Neuron (in vitro differentiated cells): ENCODE results near the gene COL26A1.

ENCODE experiments used
- H2AFZ ChIP-seq: one replicate; pipeline ENCODE4 v1.6.1; 2013; ENCODE audit warnings: low read depth, mild to moderate bottlenecking, inconsistent platforms, low read length, moderate library complexity
- H3K27me3 ChIP-seq: one replicate; pipeline ENCODE4 v1.6.1; 2013; ENCODE audit warnings: low read length; ENCODE audit not compliant: insufficient read depth
- H3K36me3 ChIP-seq: one replicate; pipeline ENCODE4 v1.6.1; 2013; ENCODE audit warnings: low read length; ENCODE audit not compliant: insufficient read depth
- H3K4me1 ChIP-seq: one replicate; pipeline ENCODE4 v1.6.1; 2013; ENCODE audit warnings: low read length; ENCODE audit not compliant: insufficient read depth
- H3K4me3 ChIP-seq: 2 replicates; pipeline ENCODE4 v1.5.1; 2013; ENCODE audit warnings: mild to moderate bottlenecking, low read length, moderate library complexity
- H3K9me3 ChIP-seq: one replicate; pipeline ENCODE4 v1.6.1; 2013; ENCODE audit warnings: low read length

COL26A1 gene

DNA sequence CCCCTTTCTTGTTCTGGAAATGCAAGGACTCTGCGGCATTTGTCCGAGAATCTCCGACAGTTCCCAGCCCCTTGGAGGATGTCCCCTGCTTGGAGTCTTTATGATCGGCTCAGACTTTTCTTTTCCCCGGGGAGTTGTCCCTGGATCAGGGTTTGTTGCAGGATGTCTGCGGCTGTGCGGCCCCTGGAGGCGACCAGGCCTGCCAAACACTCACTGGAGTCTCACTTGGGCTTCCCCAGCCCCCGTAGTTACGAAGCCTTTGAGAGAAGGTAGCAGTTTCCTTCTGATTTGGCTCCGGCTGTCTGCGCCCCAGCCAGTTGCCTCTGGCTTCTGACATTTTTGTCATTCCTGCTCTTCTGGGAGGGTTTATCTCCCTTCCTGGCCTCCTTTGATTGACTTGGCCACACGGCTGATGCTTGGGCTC is 16.1 kb downstream of the COL26A1 start:
- H3K36me3 ChIP-seq, result no peaks in the 10 kb centered on the region
- H3K27me3 ChIP-seq, result no peaks in the 10 kb centered on the region
- peaks cover 8% of the 10 kb centered on the region for H3K9me3 ChIP-seq
- H3K4me1 ChIP-seq, result peaks cover 3% of the 10 kb centered on the region
- H3K4me3 ChIP-seq, result no peak overlapping the region
- no peak overlapping the region for H2AFZ ChIP-seq

DNA sequence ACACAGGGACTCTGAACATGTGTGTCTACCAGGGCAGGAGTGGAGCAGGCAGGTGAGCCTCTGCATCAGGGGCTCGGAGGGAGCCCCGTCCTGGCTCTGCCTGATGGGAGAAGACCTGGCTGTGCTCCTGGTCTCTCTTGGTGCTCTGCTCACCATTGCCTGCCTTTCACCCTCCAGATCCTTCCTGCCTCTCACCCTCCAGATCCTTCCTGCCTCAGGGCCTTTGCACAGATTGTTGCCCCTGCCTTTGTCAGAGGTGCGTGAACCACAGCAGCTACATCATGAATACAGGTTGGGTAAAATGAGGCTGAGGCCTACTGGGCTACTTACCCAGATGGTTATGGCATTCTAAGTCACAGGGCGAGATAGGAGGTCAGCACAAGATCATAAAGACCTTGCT is 16.6 kb downstream of the COL26A1 start:
- Histone ChIP-seq H2AFZ (no peak overlapping the region), H3K27me3 (no peaks in the 10 kb centered on the region), H3K4me3 (no peak overlapping the region), H3K9me3 (peaks cover 8% of the 10 kb centered on the region), H3K36me3 (no peaks in the 10 kb centered on the region), H3K4me1 (peaks cover 3% of the 10 kb centered on the region)

DNA sequence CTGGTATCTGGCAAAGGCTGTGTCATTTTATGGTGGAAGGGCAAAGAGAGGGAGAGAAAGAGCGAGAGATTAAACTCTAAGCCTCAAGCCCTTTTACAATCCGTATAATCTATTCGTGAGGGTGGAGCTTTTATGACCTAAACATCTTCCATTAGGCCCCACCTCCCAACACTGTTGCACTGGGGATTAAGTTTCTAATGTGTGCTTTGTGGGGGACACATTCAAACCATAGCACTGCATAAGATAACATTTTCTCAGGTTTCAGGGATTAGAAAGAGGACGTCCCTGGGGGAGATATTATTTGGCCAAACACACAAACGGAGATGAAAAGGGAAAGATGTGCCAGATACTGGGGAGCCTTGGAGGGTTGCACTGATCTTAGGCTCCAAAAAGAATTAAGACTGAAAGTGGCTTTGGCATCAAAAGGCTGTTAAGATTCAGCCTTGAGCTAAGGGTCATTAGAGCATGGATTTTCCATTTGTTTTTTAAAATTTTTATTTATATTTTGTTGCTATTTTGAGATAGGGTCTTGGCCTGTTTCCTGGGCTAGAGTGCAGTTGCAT is 19.0 kb downstream of the COL26A1 start:
- no peaks in the 10 kb centered on the region for H3K27me3 ChIP-seq
- peaks cover 8% of the 10 kb centered on the region for H3K9me3 ChIP-seq
- no peak overlapping the region for H2AFZ ChIP-seq
- H3K4me3 ChIP-seq, result no peak overlapping the region
- H3K36me3 ChIP-seq, result no peaks in the 10 kb centered on the region
- H3K4me1 ChIP-seq, result peaks cover 9% of the 10 kb centered on the region

GRCh38 chr7:101382937-101383336 is 20.3 kb downstream of the COL26A1 start:
- H3K4me3 ChIP-seq, result no peak overlapping the region
- peaks cover 14% of the 10 kb centered on the region for H3K4me1 ChIP-seq
- no peaks in the 10 kb centered on the region for H3K36me3 ChIP-seq
- H3K9me3 ChIP-seq, result peaks cover 8% of the 10 kb centered on the region
- no peaks in the 10 kb centered on the region for H3K27me3 ChIP-seq
- H2AFZ ChIP-seq, result no peak overlapping the region

GRCh38 chr7:101386177-101386557 is 23.5 kb downstream of the COL26A1 start:
- H3K36me3 ChIP-seq, result no peaks in the 10 kb centered on the region
- peaks cover 24% of the 10 kb centered on the region for H3K4me1 ChIP-seq
- no peaks in the 10 kb centered on the region for H3K27me3 ChIP-seq
- H3K9me3 ChIP-seq, result peaks cover 3% of the 10 kb centered on the region
- no peak overlapping the region for H3K4me3 ChIP-seq
- no peak overlapping the region for H2AFZ ChIP-seq

DNA sequence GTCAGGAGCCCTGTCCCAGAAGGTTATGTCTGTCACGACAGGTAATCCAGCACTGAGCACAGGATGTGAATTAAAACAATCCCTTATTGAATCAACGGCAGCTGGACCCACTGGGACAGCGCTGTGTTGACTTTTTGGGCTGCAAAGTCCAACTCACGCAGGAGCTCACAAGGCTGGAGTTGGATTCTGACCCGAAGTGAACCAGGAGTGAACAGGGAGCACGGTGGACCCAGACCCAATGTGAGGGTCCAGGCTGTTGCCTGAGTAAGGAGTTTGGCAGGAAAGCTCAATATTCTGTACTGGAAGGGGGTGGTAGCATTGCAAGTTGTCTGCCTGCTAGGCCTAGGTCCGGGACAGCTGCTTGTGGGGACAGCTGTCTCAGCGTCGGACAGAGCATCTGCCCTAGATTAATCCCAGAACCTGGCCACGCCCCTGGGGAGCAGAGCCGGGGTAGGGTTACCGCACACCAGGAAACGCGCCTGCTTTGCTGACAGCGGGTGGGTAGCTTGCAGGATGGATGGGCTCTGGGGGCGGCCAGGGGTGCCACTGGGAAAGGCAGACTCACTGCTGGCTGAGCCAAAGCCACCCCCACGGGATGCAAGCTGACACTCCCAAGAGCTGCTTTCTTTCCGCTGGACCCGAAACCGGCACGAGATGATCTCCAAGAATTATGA is 24.0 kb downstream of the COL26A1 start:
- H3K4me3 ChIP-seq, result no peak overlapping the region
- H3K4me1 ChIP-seq, result peaks cover 26% of the 10 kb centered on the region
- H3K9me3 ChIP-seq, result peaks cover 3% of the 10 kb centered on the region
- no peaks in the 10 kb centered on the region for H3K27me3 ChIP-seq
- no peaks in the 10 kb centered on the region for H3K36me3 ChIP-seq
- H2AFZ ChIP-seq, result no peak overlapping the region

- no peak overlapping the region for H3K4me3 ChIP-seq
- H3K4me1 ChIP-seq, result peaks cover 27% of the 10 kb centered on the region
- no peak overlapping the region for H2AFZ ChIP-seq
- H3K27me3 ChIP-seq, result no peaks in the 10 kb centered on the region
- no peaks in the 10 kb centered on the region for H3K36me3 ChIP-seq
- H3K9me3 ChIP-seq, result no peaks in the 10 kb centered on the region
These were observed 28.2 kb downstream of the COL26A1 start for GRCh38 chr7:101390901-101391301.

DNA sequence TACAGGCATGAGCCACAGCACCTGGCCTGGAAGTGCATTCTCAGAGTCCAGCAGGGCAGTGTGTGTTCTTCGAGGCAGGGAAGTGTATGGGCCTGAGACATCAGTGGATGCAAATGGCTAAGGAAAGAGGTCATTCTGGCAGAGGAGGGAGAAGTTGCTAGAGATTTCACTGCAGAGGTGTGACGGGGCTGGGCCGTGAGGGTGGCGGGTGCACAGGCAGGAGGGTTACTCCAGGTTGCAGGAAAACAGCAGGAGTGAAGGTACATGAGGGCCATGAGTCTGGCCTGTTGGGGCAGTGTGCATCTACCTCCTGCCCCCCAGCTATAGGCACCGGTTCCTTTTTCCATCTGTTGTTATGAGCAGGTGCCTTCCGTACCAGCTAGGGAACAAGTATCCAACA is 29.3 kb downstream of the COL26A1 start:
- no peaks in the 10 kb centered on the region for H3K9me3 ChIP-seq
- H3K27me3 ChIP-seq, result no peaks in the 10 kb centered on the region
- no peak overlapping the region for H2AFZ ChIP-seq
- H3K4me1 ChIP-seq, result peaks cover 21% of the 10 kb centered on the region
- no peak overlapping the region for H3K4me3 ChIP-seq
- no peaks in the 10 kb centered on the region for H3K36me3 ChIP-seq

DNA sequence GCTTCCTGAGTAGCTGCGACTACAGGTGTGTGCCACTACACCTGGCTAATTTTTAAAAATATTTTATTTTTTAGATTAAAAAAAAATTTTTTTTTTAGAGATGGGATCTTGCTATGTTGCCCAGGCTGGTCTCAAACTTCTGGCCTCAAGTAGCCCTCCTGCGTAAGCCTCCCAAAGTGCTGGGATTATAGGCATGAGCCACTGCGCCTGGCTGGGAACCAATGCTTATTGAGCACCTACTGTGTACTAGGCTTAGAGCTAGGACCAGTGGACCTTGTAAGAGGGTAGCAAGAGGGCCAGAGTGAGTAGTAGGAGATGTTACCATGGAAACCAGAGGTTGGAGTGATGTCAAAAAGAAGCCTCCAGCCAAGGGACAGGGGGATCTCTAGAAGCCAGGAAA is 31.2 kb downstream of the COL26A1 start:
- Histone ChIP-seq H2AFZ (no peak overlapping the region), H3K27me3 (no peaks in the 10 kb centered on the region), H3K9me3 (no peaks in the 10 kb centered on the region), H3K36me3 (no peaks in the 10 kb centered on the region), H3K4me1 (peaks cover 25% of the 10 kb centered on the region), H3K4me3 (no peak overlapping the region)

- Histone ChIP-seq H3K36me3 (no peaks in the 10 kb centered on the region), H3K4me1 (peaks cover 21% of the 10 kb centered on the region), H3K9me3 (no peaks in the 10 kb centered on the region), H3K27me3 (no peaks in the 10 kb centered on the region), H3K4me3 (no peak overlapping the region), H2AFZ (no peak overlapping the region)
These were observed 32.7 kb downstream of the COL26A1 start for GRCh38 chr7:101395376-101395775.

DNA sequence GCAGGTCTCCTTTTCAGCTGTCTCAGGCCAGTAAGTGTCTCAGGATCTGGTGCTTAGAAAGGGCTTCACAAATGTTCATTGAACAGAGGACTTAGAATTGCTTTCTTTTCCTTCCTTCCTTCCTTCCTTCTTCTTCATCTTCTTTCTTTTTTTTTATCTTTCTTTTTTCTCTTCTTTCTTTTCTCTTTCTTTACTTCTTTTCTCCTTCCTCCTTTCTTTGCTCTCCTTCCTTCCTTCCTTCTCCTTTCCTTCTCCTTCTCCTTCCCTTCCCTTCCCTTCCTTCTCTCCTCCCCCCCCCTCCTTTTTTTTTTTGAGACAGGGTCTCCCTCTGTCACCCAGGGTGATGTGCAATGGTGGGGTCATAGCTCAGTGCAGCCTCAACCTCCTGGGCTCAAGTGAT is 34.6 kb downstream of the COL26A1 start:
- H3K27me3 ChIP-seq, result no peaks in the 10 kb centered on the region
- no peak overlapping the region for H3K4me3 ChIP-seq
- H3K9me3 ChIP-seq, result no peaks in the 10 kb centered on the region
- H2AFZ ChIP-seq, result no peak overlapping the region
- H3K36me3 ChIP-seq, result no peaks in the 10 kb centered on the region
- H3K4me1 ChIP-seq, result peaks cover 18% of the 10 kb centered on the region

- no peaks in the 10 kb centered on the region for H3K27me3 ChIP-seq
- no peaks in the 10 kb centered on the region for H3K36me3 ChIP-seq
- H3K9me3 ChIP-seq, result no peaks in the 10 kb centered on the region
- H2AFZ ChIP-seq, result no peak overlapping the region
- H3K4me1 ChIP-seq, result peaks cover 20% of the 10 kb centered on the region
- no peak overlapping the region for H3K4me3 ChIP-seq
These were observed 35.2 kb downstream of the COL26A1 start for GRCh38 chr7:101397770-101398324.

DNA sequence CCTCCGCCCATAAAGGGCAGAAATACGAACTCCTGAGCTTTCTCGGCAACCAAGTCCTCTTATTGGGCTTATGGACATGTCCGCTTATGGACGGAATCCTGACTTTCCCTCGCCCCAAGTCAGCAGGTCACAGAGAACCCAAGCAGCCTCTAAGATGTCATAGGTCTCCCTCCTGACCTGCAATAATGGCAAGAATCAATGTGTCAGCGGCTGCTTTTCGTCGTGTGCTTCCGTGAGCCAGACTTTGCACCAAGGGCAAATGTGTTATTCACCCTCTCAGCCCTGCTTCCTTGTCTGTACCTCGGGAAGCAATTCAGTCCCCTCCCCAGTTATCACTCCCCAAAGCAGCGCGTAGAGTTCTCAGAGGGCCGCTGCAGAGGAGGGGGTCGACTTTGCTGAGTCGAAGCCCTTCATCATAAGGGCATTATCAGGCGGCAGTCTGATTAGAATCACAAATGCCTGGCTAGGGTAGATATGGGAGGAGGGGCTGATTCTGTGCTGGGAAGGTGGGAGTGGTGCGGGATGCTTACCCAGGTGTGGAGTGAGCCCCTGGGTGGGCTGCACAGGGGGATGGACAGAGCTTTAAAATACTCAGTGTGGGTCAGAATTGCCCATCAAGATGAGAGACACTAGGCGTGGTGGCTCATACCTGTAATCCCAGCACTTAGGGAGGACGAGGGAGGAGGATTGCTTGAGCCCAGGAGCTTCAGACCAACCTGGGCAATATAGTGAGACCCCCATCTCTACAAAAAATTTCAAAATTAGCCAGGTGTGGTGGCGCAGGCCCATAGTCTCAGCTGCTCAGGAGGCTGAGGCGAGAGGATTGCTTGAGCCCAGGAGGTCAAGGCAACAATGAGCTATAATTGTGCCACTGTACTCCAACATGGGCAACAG is 36.0 kb downstream of the COL26A1 start:
- Histone ChIP-seq H3K36me3 (no peaks in the 10 kb centered on the region), H2AFZ (no peak overlapping the region), H3K27me3 (no peaks in the 10 kb centered on the region), H3K4me3 (no peak overlapping the region), H3K4me1 (peaks cover 20% of the 10 kb centered on the region), H3K9me3 (no peaks in the 10 kb centered on the region)
